ENCODE measurements around the gene NKPD1. TPM values are rescaled to one million over a fixed set of nuclear protein-coding genes. Genes with fewer than 3 reads are reported as not detected.

NKPD1 gene
- polyA plus RNA-seq, 1 of the 3 experiments (the other 2 are of a cell fraction) = 0.12 TPM

GRCh38 chr19:45187421-45188100 is 26.8 kb upstream of the NKPD1 start:
- H4K20me1 ChIP-seq (ENCODE audit: insufficient read depth) = no peaks in the 10 kb centered on the region
- H3K4me2 ChIP-seq = no peak overlapping the region
- no peak overlapping the region for H3K9ac ChIP-seq
- H3K9me3 ChIP-seq = no peaks in the 10 kb centered on the region
- no peak overlapping the region for H3K27ac ChIP-seq (ENCODE audit: low read depth in 2 of 2, low read length in 1 of 2)
- H3K4me3 ChIP-seq (ENCODE audit: low read depth in 2 of 2, low read length in 1 of 2) = no peak overlapping the region
- no peak overlapping the region for H2AFZ ChIP-seq (ENCODE audit: low read depth)
- no peaks in the 10 kb centered on the region for H3K27me3 ChIP-seq (ENCODE audit: insufficient read depth)
- no peaks in the 10 kb centered on the region for H3K4me1 ChIP-seq (ENCODE audit: control insufficient read depth in 1 of 2, insufficient read depth in 2 of 2, low read depth in 1 of 2, low read length in 1 of 2)
- H3K36me3 ChIP-seq (replicated peaks in 1 of 2; ENCODE audit: control insufficient read depth in 1 of 2, insufficient read depth in 2 of 2, low read length in 1 of 2) = no peaks in the 10 kb centered on the region
- H3K79me2 ChIP-seq (ENCODE audit: insufficient read depth) = no peaks in the 10 kb centered on the region
- DNase-seq = peak; percentile 67
- ChIA-PET POLR2A (no interaction called here), CTCF (interaction anchor here (0.5 to 1.6 kb wide), 16 partner anchors 8 to 1397 kb away, joined by 3 to 5 read pairs (median 4); partner anchors contain the start of genes NKPD1 and TRAPPC6A)
- H3K9me2 ChIP-seq = no peaks in the 10 kb centered on the region
- WGBS (ENCODE audit: low lambda C conversion rate) = 45% methylated on average over 10 of the region's 12 CpGs
- TF ChIP-seq IRF3 (IDR thresholded peaks at IDR 0.05; ENCODE audit: low read depth, low read length) (no peak), CTCF (IDR thresholded peaks at IDR 0.05) (peak; percentile 61), RXRA (IDR thresholded peaks at IDR 0.05; ENCODE audit: borderline replicate concordance, low read depth) (no peak), RAD21 (IDR thresholded peaks at IDR 0.05; ENCODE audit: low read length) (peak; percentile 58), SMC3 (IDR thresholded peaks at IDR 0.05; ENCODE audit: low read depth, low read length) (0 out of 2 replicates have a peak, but pooled peaks have one; percentile 18)
- no peaks in the 10 kb centered on the region for H3F3A ChIP-seq (replicated peaks; ENCODE audit: insufficient read depth)

GRCh38 chr19:45186509-45187334 is 25.9 kb upstream of the NKPD1 start:
- Histone ChIP-seq H3K4me1 (ENCODE audit: control insufficient read depth in 1 of 2, insufficient read depth in 2 of 2, low read depth in 1 of 2, low read length in 1 of 2) (no peaks in the 10 kb centered on the region), H2AFZ (ENCODE audit: low read depth) (no peak overlapping the region), H3K79me2 (ENCODE audit: insufficient read depth) (no peaks in the 10 kb centered on the region), H3K9me2 (no peaks in the 10 kb centered on the region), H3K36me3 (replicated peaks in 1 of 2; ENCODE audit: control insufficient read depth in 1 of 2, insufficient read depth in 2 of 2, low read length in 1 of 2) (no peaks in the 10 kb centered on the region), H3K27ac (ENCODE audit: low read depth in 2 of 2, low read length in 1 of 2) (no peak overlapping the region), H3F3A (replicated peaks; ENCODE audit: insufficient read depth) (no peaks in the 10 kb centered on the region), H3K4me3 (ENCODE audit: low read depth in 2 of 2, low read length in 1 of 2) (no peak overlapping the region), H4K20me1 (ENCODE audit: insufficient read depth) (no peaks in the 10 kb centered on the region), H3K9me3 (no peaks in the 10 kb centered on the region), H3K4me2 (no peak overlapping the region), H3K27me3 (ENCODE audit: insufficient read depth) (no peaks in the 10 kb centered on the region), H3K9ac (no peak overlapping the region)
- ChIA-PET POLR2A (interaction anchor here (0.9 kb wide), 1 partner anchor 25 kb away, joined by 3 read pairs; no protein-coding TSS in a partner anchor), CTCF (interaction anchor here (0.5 to 1.6 kb wide), 15 partner anchors 9 to 226 kb away, joined by 3 to 5 read pairs (median 4); partner anchors contain the start of genes NKPD1 and TRAPPC6A)
- TF ChIP-seq PBX3 (IDR thresholded peaks at IDR 0.05) (no peak), EZH2phosphoT487 (IDR thresholded peaks at IDR 0.05; ENCODE audit: borderline replicate concordance, low read depth) (no peak), MXI1 (IDR thresholded peaks at IDR 0.05; ENCODE audit: low read depth, low read length) (no peak), MAX (IDR thresholded peaks at IDR 0.05; ENCODE audit: low read depth) (no peak), POLR2AphosphoS5 (IDR thresholded peaks at IDR 0.05; ENCODE audit: low read depth, low read length) (no peak), USF2 (IDR thresholded peaks at IDR 0.05; ENCODE audit: borderline replicate concordance, low read depth, low read length) (no peak), FOSL2 (IDR thresholded peaks at IDR 0.05; ENCODE audit: borderline replicate concordance, low read depth) (no peak), USF1 (IDR thresholded peaks at IDR 0.05; ENCODE audit: borderline replicate concordance, low read depth) (no peak), SMC3 (IDR thresholded peaks at IDR 0.05; ENCODE audit: low read depth, low read length) (no peak), RAD21 (IDR thresholded peaks at IDR 0.05; ENCODE audit: low read length) (no peak), TEAD4 (IDR thresholded peaks at IDR 0.05; ENCODE audit: borderline replicate concordance, insufficient read depth) (no peak), YY1 (IDR thresholded peaks at IDR 0.05; ENCODE audit: low read depth) (no peak), JUND (IDR thresholded peaks at IDR 0.05) (no peak)
- no peak for DNase-seq
- 83% methylated on average over 11 of the region's 12 CpGs for WGBS (ENCODE audit: low lambda C conversion rate)
